Erythroblast (primary cell): Measurements from ENCODE around the gene ST6GAL1.

Experiments used
- GATA1 ChIP-seq: IDR thresholded peaks from 2 replicates; pipeline ENCODE4 v1.6.1; 2011; ENCODE audit warnings: low read depth, mild to moderate bottlenecking, control low read depth, low read length, moderate library complexity
- POLR2A ChIP-seq: IDR thresholded peaks from 2 replicates; pipeline ENCODE4 v1.6.1; 2011; ENCODE audit warnings: mild to moderate bottlenecking, low read length

GRCh38 chr3:186902713-186903112, 27.6 kb upstream of the ST6GAL1 start:
- TF ChIP-seq POLR2A (no peak), GATA1 (no peak)
